B cell (primary cell): ENCODE measurements around the gene MRPL4.

Experiments used
- CTCF ChIP-seq: fragments of 200-600 bp; IDR thresholded peaks from one replicate; pipeline ENCODE4 v1.8.0; 2022; ENCODE audit warnings: antibody characterized with exemption, mild to moderate bottlenecking
- EZH2 ChIP-seq: IDR thresholded peaks from 2 replicates; pipeline ENCODE4 v1.6.1; 2012; ENCODE audit warnings: borderline replicate concordance, low read depth, mild to moderate bottlenecking, moderate library complexity, low read length; ENCODE audit not compliant: insufficient read depth, poor library complexity, severe bottlenecking

- TF ChIP-seq EZH2 (no peak), CTCF (no peak)
These were observed 16.1 kb downstream of the MRPL4 start for GRCh38 chr19:10268071-10268470.
